NB4 (cell line): ENCODE data around the gene HADHB.

ENCODE experiments used
- MYC ChIP-seq: IDR thresholded peaks from 2 replicates; pipeline ENCODE4 v1.6.1; 2011; ENCODE audit warnings: low read depth, low read length
- POLR2A ChIP-seq: IDR thresholded peaks from 2 replicates; pipeline ENCODE4 v1.6.1; 2011; ENCODE audit warnings: mild to moderate bottlenecking; ENCODE audit not compliant: insufficient read length; ENCODE audit errors: extremely low read depth
- TF ChIP-seq, protein P1 (sequence below): IDR thresholded peaks from one replicate; pipeline ENCODE4 v1.5.1; 2012; ENCODE audit warnings: low read depth, low read length
- TF ChIP-seq, protein P2 (sequence below): IDR thresholded peaks from 2 replicates; pipeline ENCODE4 v1.6.1; 2011; ENCODE audit warnings: low read depth, low read length

DNA sequence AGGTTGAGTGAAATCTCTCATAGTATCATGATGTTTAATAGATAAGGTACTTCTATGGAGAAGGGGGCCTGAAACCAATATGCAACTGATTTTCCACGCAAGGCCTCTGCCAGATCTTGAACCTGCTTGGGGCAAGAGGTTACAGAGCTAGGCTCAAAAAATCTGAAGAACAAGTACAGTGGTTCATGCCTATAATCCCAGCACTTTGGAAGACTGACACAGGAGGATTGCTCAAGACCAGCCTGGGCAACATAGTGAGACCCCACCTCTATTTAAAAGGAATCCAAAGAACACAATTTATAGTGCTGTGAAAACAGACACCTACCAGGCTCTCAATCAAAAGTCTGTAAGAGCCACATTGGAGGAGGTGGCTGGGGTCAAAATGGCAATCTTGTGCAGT, 28.9 kb upstream of the HADHB start:
- TF ChIP-seq MYC (no peak), POLR2A (no peak)
- TF ChIP-seq, protein P1, sequence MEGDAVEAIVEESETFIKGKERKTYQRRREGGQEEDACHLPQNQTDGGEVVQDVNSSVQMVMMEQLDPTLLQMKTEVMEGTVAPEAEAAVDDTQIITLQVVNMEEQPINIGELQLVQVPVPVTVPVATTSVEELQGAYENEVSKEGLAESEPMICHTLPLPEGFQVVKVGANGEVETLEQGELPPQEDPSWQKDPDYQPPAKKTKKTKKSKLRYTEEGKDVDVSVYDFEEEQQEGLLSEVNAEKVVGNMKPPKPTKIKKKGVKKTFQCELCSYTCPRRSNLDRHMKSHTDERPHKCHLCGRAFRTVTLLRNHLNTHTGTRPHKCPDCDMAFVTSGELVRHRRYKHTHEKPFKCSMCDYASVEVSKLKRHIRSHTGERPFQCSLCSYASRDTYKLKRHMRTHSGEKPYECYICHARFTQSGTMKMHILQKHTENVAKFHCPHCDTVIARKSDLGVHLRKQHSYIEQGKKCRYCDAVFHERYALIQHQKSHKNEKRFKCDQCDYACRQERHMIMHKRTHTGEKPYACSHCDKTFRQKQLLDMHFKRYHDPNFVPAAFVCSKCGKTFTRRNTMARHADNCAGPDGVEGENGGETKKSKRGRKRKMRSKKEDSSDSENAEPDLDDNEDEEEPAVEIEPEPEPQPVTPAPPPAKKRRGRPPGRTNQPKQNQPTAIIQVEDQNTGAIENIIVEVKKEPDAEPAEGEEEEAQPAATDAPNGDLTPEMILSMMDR = no peak
- TF ChIP-seq, protein P2, sequence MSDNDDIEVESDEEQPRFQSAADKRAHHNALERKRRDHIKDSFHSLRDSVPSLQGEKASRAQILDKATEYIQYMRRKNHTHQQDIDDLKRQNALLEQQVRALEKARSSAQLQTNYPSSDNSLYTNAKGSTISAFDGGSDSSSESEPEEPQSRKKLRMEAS = no peak
